HL-60 (cell line): ENCODE data around the gene PRSS33.

Experiments used
- DNase-seq, 2 experiments: peaks; one replicate each; pipeline ENCODE4 v3.0.0-alpha.2; 2010 to 2020; ENCODE audit warnings: low read depth in 1 of 2, low spot score in 1 of 2
- H3K27ac ChIP-seq: fragments of 250-450 bp; sonication (Bioruptor Pico); replicated peaks from 2 replicates; pipeline ENCODE4 v1.5.1; 2020; ENCODE audit warnings: mild to moderate bottlenecking, moderate library complexity
- H3K27me3 ChIP-seq: fragments of 250-450 bp; sonication (Bioruptor Pico); 2 replicates; pipeline ENCODE4 v1.5.1; 2021; ENCODE audit warnings: mild to moderate bottlenecking, moderate library complexity; ENCODE audit not compliant: insufficient read depth, poor library complexity, severe bottlenecking
- H3K4me3 ChIP-seq: replicated peaks from 2 replicates; pipeline ENCODE4 v1.5.1; 2011; ENCODE audit warnings: mild to moderate bottlenecking, control low read depth, low read length; ENCODE audit not compliant: insufficient read depth
- CTCF ChIP-seq: IDR thresholded peaks from one replicate; pipeline ENCODE4 v1.5.1; 2011; ENCODE audit warnings: low read length, control low read depth, inconsistent platforms; ENCODE audit not compliant: insufficient read depth
- GABPA ChIP-seq: IDR thresholded peaks from 2 replicates; pipeline ENCODE4 v1.6.1; 2012; ENCODE audit warnings: low read depth
- POLR2AphosphoS5 ChIP-seq: IDR thresholded peaks from 2 replicates; pipeline ENCODE4 v1.6.1; 2012; ENCODE audit warnings: low read depth
- REST ChIP-seq: IDR thresholded peaks from 2 replicates; pipeline ENCODE4 v1.6.1; 2012; ENCODE audit warnings: low read depth; ENCODE audit not compliant: insufficient replicate concordance
- SPI1 ChIP-seq: IDR thresholded peaks from 2 replicates; pipeline ENCODE4 v1.6.1; 2012; ENCODE audit warnings: low read depth, mild to moderate bottlenecking, borderline replicate concordance

PRSS33 gene

GRCh38 chr16:2814551-2815298, 27.4 kb upstream of the PRSS33 start:
- no peak for TF ChIP-seq POLR2AphosphoS5
- TF ChIP-seq CTCF: no peak
- no peak for TF ChIP-seq SPI1
- TF ChIP-seq GABPA: no peak
- TF ChIP-seq REST: no peak
- Histone ChIP-seq H3K4me3 (no peak overlapping the region), H3K27me3 (no peaks in the 10 kb centered on the region), H3K27ac (no peak overlapping the region)
- DNase-seq: no peak

GRCh38 chr16:2813771-2814221, 26.4 kb upstream of the PRSS33 start:
- no peak overlapping the region for H3K27ac ChIP-seq
- TF ChIP-seq GABPA: no peak
- no peak for TF ChIP-seq REST
- no peak for TF ChIP-seq CTCF
- no peak for TF ChIP-seq SPI1
- no peak for TF ChIP-seq POLR2AphosphoS5
- no peak overlapping the region for H3K4me3 ChIP-seq
- DNase-seq: peak in 1 of 2 experiments; percentile 13
- no peaks in the 10 kb centered on the region for H3K27me3 ChIP-seq

GRCh38 chr16:2811703-2812471, 24.5 kb upstream of the PRSS33 start:
- no peak overlapping the region for H3K27ac ChIP-seq
- no peak for DNase-seq

More at GRCh38 chr16:2811703-2812471, 24.5 kb upstream of the PRSS33 start:
- H3K27me3 ChIP-seq: no peaks in the 10 kb centered on the region
- no peak for TF ChIP-seq SPI1
- TF ChIP-seq POLR2AphosphoS5: no peak
- TF ChIP-seq GABPA: no peak
- TF ChIP-seq CTCF: no peak
- TF ChIP-seq REST: no peak
- no peak overlapping the region for H3K4me3 ChIP-seq
